Camera-type eye (tissue), 1 donor: ENCODE results near the gene FAM89B. TPM values are rescaled to one million over a fixed set of nuclear protein-coding genes. Genes with fewer than 3 reads are reported as not detected.

Source experiments
- total RNA-seq: library from RNA; depleted of rRNA; stranded (reverse); fragments of >200 nt; gene quantifications from one replicate; pipeline ENCODE4 v1.2.3, GENCODE V29; 2014

FAM89B gene
- 17.2 TPM for total RNA-seq

DNA sequence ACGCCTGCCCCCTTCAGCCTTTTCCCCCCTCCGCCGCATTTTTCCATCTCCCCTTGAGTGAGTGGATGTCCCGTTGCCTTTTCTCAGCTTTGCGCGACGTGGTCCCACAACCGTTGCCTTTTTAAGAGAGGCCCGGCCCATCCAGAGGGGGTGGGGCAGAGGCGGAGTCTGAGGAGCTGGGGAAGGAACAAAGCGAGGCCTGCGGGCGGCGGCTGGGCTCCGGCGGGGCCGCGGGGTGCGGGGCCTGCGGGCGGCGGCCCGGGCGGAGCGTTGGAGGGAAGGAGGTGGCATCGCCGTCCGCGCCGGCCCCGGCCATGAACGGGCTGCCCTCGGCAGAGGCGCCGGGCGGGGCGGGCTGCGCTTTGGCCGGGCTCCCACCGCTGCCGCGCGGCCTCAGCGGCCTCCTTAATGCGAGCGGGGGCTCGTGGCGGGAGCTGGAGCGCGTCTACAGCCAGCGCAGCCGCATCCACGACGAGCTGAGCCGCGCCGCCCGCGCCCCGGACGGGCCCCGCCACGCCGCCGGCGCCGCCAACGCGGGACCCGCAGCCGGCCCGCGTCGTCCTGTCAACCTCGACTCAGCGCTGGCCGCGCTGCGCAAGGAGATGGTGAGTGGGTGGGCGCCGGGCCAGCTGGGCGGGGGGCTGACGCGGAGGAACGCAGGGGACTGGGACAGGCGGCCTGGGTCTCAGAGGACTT is at the start of gene FAM89B:
Gene FAM89B (plus strand): TSS at position 183 of the 696 bp plus-strand sequence. CDS start 132 bp downstream, at position 315.

DNA sequence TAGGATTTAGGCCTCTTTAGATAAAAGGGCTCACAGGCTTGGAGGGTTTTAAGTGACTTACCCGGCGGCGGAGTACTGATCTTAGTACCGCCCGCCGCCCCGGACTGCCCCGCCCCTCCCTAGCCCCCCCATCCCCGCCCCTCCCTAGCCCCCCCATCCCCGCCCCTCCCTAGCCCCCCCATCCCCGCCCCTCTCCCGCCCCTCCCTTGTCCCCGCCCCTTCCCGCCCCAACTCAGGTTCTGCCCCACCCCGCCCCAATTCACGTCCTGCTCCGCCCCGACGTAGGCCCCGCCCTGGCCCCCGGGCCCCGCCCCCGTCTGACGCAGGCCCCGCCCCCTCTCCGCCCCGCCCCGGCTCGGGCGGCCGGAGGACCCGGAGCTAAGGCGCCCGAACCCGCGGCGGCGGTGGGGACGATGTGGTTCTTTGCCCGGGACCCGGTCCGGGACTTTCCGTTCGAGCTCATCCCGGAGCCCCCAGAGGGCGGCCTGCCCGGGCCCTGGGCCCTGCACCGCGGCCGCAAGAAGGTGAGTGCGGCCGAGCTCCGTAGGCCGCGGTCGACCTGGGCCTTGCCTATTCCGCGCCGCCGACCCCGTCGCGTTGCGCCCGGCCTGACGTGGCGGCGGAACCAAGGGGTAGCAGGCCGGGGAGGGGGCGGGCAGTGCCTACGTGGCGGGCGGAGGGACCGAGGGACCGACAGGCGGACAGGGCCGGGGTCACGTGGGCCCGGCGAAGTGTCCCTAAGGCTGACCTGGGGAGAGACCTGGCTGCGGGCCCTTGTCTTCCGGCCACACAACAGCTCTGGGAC is 47.4 kb upstream of the FAM89B start, which contains the start of gene SCYL1:
Gene SCYL1 (plus strand): TSS at position 343 of the 805 bp plus-strand sequence. CDS start 71 bp downstream, at position 414.

DNA sequence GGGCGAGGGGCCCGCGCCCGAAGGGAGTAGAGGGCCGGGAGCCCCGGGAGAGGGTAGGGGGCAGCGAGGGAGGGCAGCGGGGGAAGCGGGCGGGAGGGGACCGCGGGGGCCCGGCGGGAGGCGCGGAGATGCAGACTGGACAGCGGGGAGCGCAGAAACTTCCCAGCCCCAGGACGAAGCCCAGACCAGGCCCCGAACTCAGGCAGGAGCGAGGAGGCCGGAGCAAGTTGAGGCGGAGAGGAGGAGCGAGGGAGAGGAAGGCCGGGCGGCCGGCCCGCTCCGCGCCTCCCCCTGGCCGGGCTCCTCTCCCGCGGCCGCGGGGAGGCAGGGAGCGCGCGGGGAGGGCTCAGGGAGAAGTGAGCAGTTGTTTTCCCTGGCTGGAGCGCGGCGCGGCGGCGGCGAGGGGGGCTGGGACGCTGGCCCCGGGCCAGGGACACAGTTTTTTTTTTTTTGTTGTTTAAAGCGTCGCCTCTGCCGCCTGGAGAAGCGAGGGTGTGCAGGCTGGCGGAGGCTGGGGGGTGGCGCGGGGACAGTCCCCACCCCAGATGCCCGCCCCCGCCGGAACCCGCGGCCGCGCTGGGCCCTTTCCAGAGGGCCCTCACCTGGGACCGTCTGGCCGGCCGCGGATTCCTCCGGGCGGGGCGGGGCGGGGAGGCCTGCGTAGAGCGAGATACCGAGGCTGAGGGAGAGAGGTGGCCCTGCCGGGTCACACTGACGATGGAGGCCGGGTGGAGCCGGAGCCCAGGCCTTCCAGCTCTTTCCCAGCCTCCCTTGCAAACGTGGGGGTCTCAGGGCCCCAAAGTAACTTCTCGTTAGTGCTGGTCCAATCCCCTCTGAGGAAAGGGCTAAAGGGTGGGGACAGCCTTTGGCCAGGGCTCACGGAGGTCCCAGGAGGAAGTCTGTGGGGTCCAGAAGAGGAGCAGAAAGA is 14.1 kb upstream of the FAM89B start, which contains the start of gene LTBP3:
Gene LTBP3 (minus strand): TSS at position 358 of the 928 bp plus-strand sequence. CDS start 400 bp downstream, outside the sequence.

DNA sequence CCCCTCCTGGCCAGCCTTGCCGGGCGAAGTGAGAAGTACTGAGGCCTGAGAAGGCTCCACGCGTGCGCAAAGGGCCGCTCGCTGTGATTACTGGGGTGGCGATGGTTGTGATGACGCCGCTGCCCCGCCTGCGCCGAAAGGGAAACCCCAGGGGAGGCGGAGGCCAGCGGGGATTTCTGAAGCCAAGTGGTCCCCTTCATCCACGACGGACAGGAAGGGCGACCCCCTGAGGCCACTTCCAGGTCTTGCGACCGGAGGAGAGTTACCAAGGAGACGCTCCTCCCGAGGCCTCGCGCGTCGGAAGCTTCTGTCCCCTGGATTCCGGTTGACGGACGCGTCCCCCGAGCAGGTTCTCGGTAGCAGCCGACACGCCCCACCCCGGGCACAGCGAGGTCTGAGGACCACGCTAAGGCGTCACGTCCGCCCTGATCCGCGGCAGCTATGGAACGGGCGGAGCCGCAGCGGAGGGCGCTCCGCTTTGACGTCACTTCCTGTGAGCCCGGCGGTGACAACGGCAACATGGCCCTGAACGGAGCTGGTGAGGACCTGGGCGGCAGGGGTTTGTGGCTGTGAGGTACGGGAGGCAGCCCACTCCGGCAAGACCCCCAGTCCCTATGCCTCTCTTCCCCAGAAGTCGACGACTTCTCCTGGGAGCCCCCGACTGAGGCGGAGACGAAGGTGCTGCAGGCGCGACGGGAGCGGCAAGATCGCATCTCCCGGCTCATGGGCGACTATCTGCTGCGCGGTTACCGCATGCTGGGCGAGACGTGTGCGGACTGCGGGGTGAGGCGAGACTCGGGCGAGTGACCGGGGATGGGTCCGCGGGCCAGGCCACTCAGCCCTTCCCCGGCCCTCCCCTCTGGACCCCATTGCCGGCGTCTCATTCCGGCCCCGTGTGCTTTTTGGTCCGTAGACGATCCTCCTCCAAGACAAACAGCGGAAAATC is 2.1 kb upstream of the FAM89B start, which contains the start of gene ZNRD2:
Gene ZNRD2 (plus strand): TSS at position 505 of the 946 bp plus-strand sequence. CDS start 15 bp downstream, at position 520.

DNA sequence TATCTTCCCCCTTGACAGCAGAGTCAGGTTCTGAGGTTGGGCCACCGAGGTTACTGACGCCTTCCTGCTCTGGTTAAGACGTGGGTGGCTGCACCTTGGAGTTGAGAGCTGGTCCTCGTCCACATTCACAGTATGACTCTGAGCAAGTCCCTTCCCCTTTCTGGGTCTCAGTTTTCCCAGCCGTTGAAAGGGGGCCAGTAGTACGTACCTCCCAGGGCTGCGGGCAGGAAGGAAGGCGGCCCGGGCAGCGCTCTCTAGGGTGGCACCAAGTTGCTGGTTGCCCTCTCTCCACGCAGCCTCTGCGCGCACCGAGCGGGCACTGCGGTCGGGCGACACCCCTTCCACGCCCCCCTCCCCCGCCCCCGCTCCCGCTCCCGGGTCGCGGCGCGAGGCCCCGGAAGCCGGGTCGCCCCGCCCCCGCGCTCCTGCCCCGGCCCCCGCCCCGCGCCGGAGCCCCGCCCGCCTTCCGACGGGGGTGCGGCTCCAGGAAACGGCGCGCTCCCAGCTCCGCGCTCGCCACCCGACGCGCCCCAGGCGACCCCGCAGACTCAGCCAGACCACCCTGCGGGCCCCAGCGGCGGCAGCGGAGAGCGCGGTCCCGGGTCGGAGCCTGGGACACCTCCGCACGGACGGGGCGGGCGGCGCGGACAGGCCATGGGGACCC is 3.4 kb downstream of the FAM89B start, which contains the start of gene EHBP1L1:
Gene EHBP1L1 (plus strand): TSS at position 486 of the 664 bp plus-strand sequence. CDS start 250 bp downstream, outside the sequence.

DNA sequence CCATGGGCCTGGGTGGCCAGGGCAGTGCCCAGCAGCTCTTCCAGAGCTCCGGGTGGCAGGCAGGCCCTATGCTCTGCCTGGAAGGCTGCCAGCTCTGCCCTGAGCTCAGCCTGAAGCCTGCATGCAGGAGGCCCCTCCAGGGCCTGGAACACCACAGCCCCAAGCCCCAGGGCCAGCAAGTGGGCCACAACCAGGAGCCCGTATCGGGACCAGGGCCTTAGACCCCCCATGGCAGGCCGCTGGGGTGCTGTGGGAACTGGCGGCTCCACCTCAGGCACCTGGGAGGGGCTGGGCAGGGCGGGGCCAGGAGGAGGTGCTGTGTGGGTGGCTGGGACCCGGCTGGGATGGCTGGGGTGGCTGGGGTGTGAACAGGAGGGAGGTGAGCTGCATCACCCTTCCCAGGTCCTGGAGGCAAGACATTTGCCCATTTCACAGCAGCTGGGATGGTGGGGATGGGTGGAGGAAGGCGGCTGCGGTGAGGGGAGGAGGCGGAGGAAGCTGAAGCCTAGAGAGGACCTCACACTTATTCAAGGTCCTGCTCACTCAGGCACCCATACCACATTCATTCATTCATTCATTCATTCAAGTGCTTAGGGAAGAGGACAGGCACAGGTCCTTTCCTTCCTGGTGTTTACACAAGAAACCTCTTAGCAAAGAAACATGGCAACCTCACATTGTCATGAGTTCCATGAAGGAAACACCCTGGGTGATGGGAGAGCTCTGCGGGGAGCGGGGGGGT is 23.4 kb downstream of the FAM89B start, which contains the start of gene KCNK7:
Gene KCNK7 (minus strand): TSS at position 258 of the 739 bp plus-strand sequence. CDS start 28 bp downstream, at position 230.

DNA sequence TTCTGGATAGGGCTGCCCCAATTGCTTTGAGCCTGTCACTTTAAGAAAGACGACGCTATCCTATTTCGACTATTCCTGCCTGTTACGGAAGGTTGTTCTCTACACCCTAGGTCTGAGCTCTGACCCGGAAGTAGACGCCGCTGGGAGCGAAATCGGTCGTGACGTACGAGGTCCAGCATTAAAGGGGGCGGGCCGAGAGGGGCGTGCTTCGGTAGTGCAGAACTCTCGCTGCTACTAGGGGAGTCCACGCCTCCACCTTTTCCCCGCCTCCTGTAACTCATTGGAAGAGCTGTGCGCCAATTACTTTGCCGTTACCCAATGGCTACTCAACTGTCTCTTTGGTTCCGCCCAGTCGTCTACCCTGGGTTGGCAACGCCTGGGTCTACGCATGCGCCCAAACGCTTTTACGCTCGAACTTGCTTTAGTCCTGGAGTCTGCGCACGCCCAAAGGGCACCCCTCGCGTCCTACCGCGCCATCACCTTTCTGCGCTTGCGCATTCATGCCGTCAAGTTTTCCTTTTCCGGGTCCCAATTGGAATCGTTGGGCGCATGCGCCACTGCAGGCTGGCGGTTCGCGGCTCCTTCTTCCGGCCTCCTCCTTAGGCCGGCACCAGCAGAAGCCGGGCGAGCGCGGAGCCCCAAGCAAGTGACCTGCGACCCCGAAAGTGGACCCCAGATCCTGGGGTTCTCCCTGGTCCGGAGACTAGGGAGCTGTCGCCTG is 43.1 kb downstream of the FAM89B start, which contains the start of gene PCNX3:
Gene PCNX3 (plus strand): TSS at position 548 of the 721 bp plus-strand sequence. CDS start 536 bp downstream, outside the sequence.

Other genes starting within 250 kb of the FAM89B start
- gene DPF2, start 238.7 kb upstream of the FAM89B start, total RNA-seq: 60.6 TPM
- gene TIGD3, start 217.8 kb upstream of the FAM89B start, total RNA-seq: 3.6 TPM
- gene SLC25A45, start 189.9 kb upstream of the FAM89B start, total RNA-seq: 3.5 TPM
- 35.2 TPM for gene FRMD8, start 185.9 kb upstream of the FAM89B start, total RNA-seq
- 82.1 TPM for gene NEAT1, start 149.7 kb upstream of the FAM89B start, total RNA-seq
- 30,401 TPM for gene MALAT1, start 73.5 kb upstream of the FAM89B start, total RNA-seq
- 57.6 TPM for gene SCYL1, start 47.5 kb upstream of the FAM89B start, total RNA-seq
- 190 TPM for gene LTBP3, start 14.2 kb upstream of the FAM89B start, total RNA-seq
- gene ZNRD2, start 2.1 kb upstream of the FAM89B start, total RNA-seq: 28.4 TPM
- gene EHBP1L1, start 3.5 kb downstream of the FAM89B start, total RNA-seq: 51.2 TPM
- gene KCNK7, start 23.3 kb downstream of the FAM89B start, total RNA-seq: 0.99 TPM
- 29.9 TPM for gene MAP3K11, start 41.7 kb downstream of the FAM89B start, total RNA-seq
- gene PCNX3, start 43.2 kb downstream of the FAM89B start, total RNA-seq: 19.2 TPM
- gene SIPA1, start 65.6 kb downstream of the FAM89B start, total RNA-seq: 16.2 TPM
- gene RELA, start 90.4 kb downstream of the FAM89B start, total RNA-seq: 24.5 TPM
- 58.7 TPM for gene KAT5, start 139.7 kb downstream of the FAM89B start, total RNA-seq
- 38.4 TPM for gene RNASEH2C, start 148.3 kb downstream of the FAM89B start, total RNA-seq
- gene AP5B1, start 208.4 kb downstream of the FAM89B start, total RNA-seq: 8.6 TPM
- 0.49 TPM for gene OVOL1, start 214.5 kb downstream of the FAM89B start, total RNA-seq